Stimulated activated CD4-positive, alpha-beta T cell treated with anti-CD3 and anti-CD28 coated beads, Interleukin-12 subunit alpha, Interleukin-12 subunit beta, amount 100 ng/mL, for 48 hours (primary cell): ENCODE data around the gene SYT12.

ENCODE experiments used
- DNase-seq, 3 donors: peaks; one replicate each; pipeline ENCODE4 v3.0.0-alpha.2; 2020; ENCODE audit warnings: low read depth in 2 of 3, low spot score in 1 of 3

Gene SYT12

DNA sequence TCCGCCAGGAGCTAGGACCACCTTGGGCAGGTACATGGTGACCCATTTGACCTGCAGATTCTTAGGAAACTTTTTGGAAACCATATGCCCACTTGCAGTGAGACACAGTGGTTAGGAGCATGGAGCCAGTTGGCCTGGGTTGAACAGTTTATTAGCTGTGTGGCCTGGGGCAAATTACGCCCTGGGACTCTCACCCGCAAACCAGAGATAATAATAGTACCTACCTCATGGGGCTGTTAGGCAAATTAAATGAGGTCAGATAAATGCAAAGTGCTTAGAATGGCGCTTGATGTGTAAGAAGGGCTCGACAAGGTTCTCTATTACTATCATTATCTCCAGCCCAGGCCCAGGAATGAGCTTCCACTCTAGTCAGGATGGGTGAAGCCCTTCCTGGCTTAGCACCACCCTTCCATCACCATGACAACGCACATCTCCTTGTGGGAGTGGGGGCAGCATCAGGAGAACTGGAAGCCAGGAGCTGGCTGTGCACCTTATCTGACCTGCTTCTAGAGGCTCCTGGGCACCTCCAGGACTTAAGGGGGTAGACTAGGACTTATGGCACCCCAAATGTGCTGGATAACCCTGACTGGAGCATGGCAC lies 5.1 kb downstream of the SYT12 start:
- DNase-seq = no peak

DNA sequence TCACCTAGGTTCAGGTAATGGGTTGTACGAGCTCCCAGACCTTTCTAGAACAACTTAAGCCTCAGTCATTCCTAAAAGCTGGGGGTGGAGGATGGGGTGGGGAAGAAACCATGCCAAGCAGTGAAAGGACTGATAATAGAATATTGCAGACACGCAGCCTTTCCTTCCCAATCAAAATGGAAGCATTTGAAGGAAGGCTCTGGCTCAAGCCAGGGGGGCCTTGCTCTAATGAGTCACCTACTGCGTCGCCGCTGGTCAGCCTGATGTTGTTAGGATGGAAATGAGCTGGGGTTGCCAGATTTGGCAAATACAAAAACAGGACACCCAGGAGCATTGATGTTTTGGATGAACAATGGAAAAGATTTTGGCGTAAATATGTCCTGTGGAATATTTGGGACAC lies 6.2 kb downstream of the SYT12 start:
- DNase-seq = no peak

DNA sequence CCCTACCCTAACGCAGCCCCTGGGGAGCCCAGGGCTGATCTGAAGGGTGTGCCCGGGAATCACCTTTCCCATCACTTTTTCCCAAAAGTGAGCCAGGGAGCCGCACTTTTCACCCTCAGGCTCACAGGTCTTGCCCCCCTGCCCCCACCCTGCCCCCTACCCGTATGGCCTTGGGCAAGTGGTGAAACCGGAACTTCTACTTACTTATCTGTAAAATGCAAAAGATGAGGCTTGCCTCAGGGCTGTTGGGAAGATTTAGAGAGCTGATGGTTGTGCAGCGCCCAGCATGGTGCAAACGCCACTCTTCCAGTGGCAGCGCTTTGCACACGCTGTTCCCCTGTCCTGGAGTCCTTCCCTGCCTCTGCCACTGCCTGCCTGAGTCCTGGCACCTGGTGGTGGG lies 8.0 kb downstream of the SYT12 start:
- no peak for DNase-seq

DNA sequence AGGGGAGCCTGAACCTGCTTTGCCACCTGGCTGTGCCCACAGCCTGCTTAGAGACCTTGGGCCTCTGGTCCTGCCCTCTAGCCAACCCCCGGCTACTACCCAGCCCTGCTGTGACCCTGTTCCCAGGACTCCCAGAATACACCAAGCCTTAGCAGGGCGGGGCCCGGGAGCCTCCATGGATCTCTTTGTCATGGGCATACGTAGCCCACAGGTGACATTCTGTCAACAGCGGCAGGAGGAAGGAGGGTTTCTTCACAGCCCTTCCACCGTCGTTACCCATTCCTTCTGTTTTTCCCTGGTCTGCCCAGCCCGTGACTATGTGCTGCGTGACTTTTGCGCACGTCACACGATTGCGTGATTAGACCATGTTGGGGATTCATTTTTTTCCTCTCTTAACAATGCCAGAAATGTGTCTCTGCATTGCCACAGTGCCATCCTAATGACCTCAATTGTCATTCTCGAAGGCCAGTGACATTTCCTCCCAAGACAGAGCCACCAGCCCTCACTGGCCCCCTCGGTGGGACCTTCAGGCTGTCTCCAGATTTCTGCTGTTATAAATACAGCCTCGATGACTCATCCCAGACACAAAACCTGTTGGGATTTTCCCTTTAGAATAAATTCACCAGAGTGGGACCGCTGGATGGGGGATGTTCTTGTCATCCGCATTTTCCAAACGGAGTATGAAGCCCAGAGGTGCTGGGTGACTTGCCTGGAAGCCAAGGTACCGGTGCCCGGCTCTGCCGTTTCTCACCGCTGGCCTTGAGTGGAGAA lies 9.0 kb downstream of the SYT12 start:
- no peak for DNase-seq

DNA sequence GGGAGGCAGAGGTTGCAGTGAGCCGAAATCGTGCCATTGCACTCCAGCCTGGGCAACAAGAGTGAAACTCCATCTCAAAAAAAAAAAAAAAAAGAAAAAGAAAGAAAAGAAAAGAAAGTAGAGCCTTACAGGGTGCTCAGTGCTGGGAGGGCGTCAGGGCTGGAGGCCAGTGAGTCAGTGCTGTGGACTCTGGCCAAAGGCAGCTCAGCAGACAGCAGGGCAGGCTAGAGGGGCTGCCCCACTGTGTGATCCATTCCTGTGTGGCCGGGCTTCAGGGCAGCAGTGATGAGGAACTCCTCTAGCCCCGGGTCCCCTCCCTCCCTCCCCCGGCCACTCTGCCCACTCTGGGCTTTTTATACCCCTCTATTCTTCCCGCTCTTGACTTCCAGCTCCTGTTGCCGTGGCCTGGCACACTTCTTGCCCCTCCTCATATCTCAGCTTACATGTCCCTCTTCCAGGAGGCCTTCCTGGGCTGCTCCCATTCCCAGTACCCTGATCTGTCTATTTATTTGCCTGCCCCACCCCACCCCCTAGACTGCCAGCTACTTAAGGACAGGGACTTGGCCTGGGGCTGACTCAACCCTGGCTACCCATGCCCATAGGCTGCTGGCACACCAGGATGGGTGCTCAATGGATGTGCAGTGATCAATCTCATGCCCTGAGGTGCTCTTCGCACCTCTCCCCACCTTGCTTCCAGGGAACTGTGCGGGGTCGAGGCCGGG lies 10.1 kb downstream of the SYT12 start:
- DNase-seq = no peak

DNA sequence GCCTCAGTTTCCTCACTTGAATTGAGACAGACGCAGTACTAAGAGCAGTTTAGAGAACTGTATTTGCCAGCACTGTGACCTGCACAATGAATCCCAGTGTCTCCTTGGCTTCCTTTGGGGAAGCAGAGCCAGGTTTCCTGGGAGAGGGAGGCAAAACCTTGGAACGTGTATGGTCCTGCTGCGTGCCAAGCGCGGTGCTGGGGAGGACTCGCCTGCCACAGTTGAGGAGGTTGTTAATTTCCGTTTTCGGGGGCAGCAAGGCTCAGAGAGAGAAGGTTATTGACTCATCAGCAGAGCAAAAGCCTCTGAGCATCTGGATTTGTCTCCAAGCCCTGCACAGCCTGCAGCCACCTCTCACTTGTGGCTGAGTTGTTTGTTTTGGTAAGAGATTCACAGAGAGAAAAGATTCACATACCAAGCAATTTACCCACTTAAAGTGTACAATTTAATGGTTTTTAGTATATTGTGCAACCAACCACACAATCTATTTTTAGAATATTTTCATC lies 10.8 kb downstream of the SYT12 start:
- no peak for DNase-seq

DNA sequence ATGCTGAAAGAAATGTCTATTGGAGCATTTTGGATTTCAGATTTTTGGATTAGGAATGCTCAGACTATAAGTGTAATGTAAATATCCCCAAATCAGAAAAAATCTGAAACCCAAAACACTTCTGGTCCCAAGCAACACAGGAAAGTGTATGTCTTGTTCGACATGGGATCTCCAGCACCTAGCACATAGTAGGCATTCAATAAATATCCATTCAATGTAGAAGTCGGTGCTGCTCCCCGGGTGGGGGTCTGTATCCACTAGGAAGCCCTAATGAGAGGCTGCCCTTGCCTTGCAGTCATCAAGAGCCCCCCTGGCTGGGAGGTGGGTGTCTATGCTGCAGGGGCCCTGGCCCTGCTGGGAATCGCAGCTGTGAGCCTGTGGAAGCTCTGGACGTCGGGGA lies 11.4 kb downstream of the SYT12 start:
- DNase-seq = no peak

DNA sequence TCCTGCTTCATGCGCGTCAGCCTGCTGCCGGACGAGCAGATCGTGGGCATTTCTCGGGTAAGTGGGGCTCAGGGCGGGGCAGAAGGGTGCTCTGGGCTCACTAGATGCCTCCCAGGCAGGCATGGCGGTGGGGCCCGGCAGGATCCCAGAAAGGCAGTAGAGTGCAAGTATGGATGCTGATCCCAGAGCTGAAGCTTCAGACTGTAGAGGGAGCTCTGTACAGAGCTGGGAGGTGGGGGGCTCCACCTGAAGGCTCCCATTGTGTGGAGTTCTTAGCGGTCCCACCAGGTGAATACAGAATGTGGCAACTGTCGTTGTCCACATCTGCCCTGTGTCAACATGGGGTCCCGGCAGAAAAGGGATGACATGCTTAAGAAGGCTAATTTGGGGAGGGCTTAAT lies 17.2 kb downstream of the SYT12 start:
- no peak for DNase-seq

DNA sequence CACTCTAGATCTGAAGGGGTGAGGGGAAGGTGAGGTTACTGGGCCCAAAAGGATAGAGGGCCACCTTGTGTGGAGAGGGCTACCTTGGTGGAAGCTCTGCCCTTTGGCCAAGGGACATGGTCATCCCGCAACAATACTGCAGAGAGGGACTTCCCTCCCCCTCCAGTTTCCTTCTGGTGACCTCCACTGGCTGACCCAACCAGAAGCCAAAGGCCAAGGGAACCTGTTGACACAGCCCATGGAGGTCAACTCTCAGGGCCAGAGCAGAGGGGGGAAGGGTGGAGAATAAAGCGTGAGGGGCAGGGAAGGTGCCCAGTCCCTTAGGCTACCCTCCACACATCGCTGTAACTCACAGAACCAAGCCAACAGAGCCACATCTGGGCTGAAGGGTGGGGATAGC lies 18.7 kb downstream of the SYT12 start:
- DNase-seq = no peak

DNA sequence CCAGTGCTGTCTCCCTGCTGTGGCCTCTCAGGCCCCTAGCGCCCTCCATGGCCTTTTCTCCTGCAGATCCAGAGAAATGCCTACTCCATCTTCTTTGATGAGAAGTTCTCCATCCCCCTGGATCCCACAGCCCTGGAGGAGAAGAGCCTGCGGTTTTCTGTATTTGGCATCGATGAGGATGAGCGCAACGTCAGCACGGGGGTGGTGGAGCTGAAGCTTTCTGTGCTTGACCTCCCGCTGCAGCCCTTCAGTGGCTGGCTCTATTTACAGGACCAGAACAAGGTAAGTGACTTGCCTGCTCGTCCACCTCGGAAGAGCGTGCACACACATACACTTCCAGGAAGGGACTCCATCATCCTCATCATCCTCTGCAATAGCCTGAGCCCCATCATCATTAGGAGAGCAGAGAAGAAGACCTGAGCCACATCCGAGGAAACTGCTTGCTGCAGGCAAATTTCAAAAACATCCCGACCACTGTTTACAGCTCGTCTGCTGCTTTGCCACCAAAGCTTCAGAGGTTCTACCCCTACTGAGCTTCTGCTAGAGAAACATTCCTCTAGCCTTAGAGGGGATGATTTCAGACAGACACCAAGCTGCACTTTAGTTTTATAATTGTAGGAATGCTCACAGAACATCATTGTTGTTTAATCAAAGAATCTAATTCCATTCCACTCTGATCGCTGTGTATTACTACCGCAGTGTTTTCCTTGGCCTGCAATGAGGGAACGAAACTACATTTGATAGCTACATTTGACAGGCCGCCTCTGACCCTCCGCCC lies 20.8 kb downstream of the SYT12 start:
- DNase-seq = no peak

DNA sequence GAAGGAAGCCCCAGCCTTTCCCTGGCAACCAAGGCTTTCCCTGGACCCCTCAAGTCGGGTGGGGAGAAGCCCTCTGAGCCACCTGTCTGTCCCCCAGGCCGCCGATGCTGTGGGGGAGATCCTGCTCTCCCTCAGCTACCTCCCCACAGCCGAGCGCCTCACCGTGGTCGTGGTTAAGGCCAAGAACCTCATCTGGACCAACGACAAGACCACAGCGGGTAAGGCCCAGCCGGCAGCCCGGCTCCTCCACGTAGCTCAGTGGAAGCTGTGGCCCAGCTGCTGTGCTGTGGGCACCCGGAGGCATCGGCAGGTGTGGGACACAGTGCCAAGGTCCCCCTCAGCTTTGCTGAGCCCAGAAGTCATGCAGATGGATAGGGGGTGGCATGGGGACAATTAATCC lies 21.6 kb downstream of the SYT12 start:
- no peak for DNase-seq

DNA sequence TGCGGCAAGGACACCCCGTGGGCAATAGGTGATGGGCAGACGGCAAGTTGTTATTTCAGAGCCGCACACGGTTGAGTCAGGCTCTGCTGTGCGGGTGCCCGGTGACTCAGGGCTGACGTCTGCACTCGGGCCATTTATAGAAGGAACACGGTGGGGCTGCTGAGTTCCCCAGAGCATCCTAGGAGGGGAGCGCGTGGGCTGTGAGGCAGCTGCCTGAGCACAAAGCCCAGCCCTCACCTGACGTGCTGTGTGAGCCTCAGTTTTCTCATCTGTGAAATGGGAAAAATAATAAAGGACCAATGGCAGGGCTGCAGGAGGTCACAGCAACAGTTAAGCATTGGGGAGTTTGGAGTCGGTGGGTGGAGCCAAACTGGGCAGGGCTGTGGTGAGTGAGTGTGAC lies 22.4 kb downstream of the SYT12 start:
- no peak for DNase-seq

DNA sequence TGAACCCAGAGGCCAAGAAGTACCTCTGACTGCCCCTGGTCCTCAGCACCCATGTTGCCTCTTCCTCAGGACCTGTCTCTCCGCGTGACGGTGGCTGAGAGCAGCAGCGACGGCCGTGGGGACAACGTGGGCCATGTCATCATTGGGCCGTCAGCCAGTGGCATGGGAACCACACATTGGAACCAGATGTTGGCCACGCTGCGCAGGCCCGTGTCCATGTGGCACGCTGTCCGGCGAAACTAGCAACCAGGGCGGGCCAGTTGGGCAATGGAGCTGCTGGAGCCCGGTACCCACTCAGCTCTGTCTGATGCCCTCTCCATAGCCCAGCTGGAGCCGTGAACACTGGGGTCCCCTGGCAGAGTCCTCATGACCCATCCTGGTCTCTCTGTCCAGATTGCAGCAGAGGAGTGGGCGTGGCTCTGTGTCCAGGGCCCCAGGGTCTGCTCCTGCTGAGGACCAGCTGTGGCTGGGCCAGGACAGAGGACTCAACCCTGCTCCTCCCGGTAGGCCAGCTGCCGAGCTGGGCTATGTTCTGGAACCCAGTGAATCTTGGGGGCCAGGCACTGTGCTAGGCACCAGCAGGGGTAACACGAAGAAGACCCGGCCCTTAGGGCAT lies 25.7 kb downstream of the SYT12 start:
- no peak for DNase-seq

DNA sequence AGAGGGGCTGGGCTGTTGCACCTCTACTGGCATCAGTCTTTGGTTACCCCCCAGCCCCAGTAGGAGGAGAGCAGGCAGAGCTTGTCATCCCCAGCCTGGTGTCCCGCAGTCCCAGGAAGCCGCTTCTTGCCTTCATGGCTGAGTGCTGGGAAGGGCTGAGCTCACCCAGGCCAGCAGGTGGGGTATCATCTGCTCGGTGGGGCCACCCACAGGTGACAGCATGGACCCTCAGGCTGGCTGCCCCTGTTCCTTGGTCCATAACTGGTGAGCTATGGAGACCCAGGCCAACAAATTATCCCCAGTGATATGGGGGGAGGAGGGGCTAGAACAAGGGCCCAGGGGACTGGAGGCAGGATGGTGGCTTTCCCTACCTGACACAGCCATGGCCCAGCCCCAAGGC lies 27.2 kb downstream of the SYT12 start:
- DNase-seq = no peak

DNA sequence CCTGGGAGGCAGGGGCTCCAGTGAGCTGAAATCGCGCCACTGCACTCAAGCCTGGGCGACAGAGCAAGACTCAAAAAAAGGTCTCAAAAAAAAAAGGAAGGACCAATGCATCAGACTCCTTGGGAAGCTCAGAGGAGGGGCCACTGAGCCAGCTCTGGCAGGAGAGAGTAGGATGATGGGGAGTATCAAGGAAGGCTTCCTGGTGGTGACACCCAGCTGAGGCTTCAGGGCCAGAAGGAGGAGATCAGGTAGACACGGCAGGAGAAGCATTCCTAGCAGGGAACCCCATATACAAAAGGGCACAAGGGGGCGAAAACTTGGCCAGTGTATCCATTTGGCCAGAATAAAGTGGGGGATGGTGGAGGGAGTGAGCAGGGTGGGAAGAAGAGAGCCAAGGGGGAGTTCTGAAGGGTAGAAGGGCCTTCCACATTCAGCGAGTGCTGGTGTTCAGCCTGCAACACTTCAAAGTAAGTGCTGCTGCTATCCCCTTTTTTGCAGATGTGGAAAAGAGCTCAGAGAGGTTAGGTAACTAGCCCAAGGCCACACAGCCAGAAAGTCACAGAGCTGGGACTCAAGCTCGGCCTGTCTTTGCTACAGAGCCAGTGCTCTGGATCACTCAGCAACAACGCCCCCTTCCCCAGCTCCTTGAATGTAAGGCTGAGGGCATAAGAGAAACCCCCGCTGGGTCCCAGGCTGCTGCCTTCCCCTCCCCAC lies 28.4 kb downstream of the SYT12 start:
- no peak for DNase-seq

DNA sequence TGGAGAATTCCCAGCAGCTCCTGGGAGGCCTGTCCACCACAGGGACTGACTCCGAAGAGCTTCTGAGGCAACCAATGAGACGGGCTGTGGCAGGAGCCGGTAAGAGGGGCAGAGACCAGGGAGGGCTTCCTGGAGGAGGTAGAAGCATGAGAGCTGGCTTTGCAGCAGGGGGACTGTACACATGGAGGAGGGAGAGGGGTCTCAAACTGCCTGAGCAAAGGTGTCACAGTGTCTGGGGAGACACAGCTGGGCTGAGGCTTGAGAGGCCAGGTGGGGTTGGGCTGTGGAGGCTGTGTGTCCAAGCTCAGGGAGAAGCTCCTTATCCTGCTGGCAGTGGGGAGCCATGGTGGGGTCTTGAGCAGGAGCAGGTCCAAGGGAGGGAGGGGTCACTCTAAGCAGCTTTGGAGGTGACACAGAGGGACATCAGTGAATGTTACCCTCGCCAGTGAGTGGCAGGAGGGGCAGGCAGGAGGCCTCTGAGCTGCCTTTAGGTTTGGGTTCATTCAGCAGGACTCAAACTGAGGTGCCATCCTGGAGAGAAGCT lies 29.1 kb downstream of the SYT12 start:
- DNase-seq = no peak

DNA sequence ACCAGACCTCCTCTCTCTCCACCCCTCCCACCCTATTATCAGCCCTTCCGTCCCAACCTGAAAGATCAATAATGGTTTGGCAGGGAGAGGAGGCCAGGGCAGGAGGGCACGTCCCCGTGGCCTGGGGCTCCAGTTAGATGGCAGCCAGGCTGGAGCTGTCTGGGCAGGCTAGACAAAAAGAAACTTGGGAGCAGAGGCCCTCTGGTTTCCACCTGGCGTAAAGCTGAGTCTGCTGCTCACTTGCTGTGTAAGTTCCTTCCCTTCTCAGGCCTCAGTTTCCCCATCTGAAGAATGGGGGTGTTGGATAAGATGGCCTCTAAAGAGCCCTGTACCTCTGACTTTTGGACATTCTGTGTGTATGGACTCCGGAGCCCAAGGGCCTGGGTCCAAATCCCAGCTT lies 30.0 kb downstream of the SYT12 start:
- DNase-seq = no peak

DNA sequence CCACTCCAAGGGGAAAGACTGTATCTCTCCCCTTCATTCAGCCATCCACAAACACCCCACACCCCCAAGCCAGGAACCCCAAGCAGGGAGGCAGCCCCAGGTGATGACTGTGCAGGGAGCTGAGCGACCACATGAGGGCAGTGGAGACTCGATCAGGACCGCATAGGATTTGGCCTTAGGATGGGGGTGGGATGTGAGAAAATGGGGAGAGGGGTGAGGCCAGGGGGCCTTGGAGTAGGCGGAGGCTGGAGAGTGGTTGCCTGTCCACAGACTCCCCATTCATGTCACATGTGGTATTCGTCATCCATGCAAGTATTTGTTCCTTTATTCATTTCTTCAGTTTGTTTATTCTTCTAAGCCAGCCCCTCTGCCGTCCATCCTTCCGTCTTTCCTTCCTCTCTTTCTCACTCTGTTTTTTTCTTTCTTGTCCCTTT lies 31.0 kb downstream of the SYT12 start:
- DNase-seq = peak in 2 of 3 donors; percentile 38 to 46

DNA sequence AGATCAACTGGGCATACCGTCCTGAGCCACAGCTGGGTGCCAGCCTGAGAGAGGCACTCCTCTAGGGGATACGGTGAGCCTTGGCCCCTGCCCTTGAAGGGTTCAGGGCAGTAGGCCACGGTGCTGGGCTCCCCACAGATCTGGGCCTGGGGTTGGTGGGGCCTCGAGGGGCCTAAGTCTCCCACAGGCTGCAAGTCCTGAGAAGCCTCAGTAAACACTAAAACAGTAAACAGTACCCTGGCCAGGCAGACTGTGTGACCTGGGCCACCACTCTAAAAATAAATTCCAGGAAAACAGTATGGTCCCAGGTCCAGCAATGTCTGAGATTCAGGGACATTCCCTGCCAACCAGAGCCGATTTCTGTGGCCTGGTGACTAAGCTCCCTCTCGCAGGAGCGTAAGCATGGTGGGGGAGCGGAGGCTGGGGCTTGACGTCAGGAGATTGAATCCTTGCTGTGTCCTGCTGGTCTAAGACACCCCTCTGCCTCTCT lies 31.5 kb downstream of the SYT12 start:
- no peak for DNase-seq
